HepG2 (cell line): ENCODE results near the gene LYPLA2. TPM values are rescaled to one million over a fixed set of nuclear protein-coding genes. Genes with fewer than 3 reads are reported as not detected.

Experiments used
- BCL6 ChIP-seq: IDR thresholded peaks from 2 replicates; pipeline ENCODE4 v1.6.1; 2016; ENCODE audit warnings: missing genetic modification reagents, missing compliant biosample characterization
- CBX2 ChIP-seq, 2 experiments: fragments of 200-600 bp in 1 of 2; sonication (generic); formaldehyde crosslinking in 1 of 2; IDR thresholded peaks; 2 replicates each; pipeline versions ENCODE4 v1.7.0 to v1.8.1; 2018 to 2022; ENCODE audit warnings: low read depth in 2 of 2, low read length in 1 of 2, mild to moderate bottlenecking in 1 of 2, missing genetic modification reagents in 1 of 2
- CHD2 ChIP-seq: IDR thresholded peaks from 2 replicates; pipeline ENCODE4 v1.6.1; 2011; ENCODE audit warnings: low read depth, low read length, improper control_type of control experiment
- DPF2 ChIP-seq: sonication (generic); formaldehyde crosslinking; IDR thresholded peaks from 2 replicates; pipeline ENCODE4 v1.4.0; 2020; ENCODE audit warnings: mild to moderate bottlenecking, low read depth, missing genetic modification reagents, borderline replicate concordance
- KDM4B ChIP-seq: sonication (generic); formaldehyde crosslinking; IDR thresholded peaks from 2 replicates; pipeline ENCODE4 v1.4.0; 2020; ENCODE audit warnings: missing genetic modification reagents
- MED8 ChIP-seq: sonication (generic); formaldehyde crosslinking; IDR thresholded peaks from 2 replicates; pipeline ENCODE4 v1.8.1; 2023; ENCODE audit warnings: mild to moderate bottlenecking, missing genetic modification reagents; ENCODE audit not compliant: insufficient replicate concordance
- NFE2L2 ChIP-seq: fragments of 150-350 bp; IDR thresholded peaks from 2 replicates; pipeline ENCODE4 v1.6.1; 2014; ENCODE audit warnings: low read length
- NFIC ChIP-seq: IDR thresholded peaks from 2 replicates; pipeline ENCODE4 v1.6.1; 2012; ENCODE audit warnings: mild to moderate bottlenecking, low read length, inconsistent platforms
- PAWR ChIP-seq: sonication (generic); formaldehyde crosslinking; IDR thresholded peaks from 2 replicates; pipeline ENCODE4 v1.4.0; 2020; ENCODE audit warnings: missing genetic modification reagents, mild to moderate bottlenecking, borderline replicate concordance
- RNF219 ChIP-seq: sonication (generic); formaldehyde crosslinking; IDR thresholded peaks from 2 replicates; pipeline ENCODE4 v1.5.0; 2020; ENCODE audit warnings: mild to moderate bottlenecking, missing genetic modification reagents
- SAFB2 ChIP-seq: sonication (generic); formaldehyde crosslinking; IDR thresholded peaks from 2 replicates; pipeline ENCODE4 v1.5.1; 2020; ENCODE audit warnings: missing genetic modification reagents, low read depth, mild to moderate bottlenecking, borderline replicate concordance
- SIX1 ChIP-seq: sonication (generic); formaldehyde crosslinking; IDR thresholded peaks from 2 replicates; pipeline ENCODE4 v1.4.0; 2020; ENCODE audit warnings: missing genetic modification reagents, borderline replicate concordance
- TGIF2 ChIP-seq: IDR thresholded peaks from 2 replicates; pipeline ENCODE4 v1.6.1; 2016; ENCODE audit warnings: control low read depth, missing compliant biosample characterization
- WIZ ChIP-seq: sonication (generic); formaldehyde crosslinking; IDR thresholded peaks from 2 replicates; pipeline ENCODE4 v1.5.1; 2020; ENCODE audit warnings: mild to moderate bottlenecking, missing genetic modification reagents
- ZBTB2 ChIP-seq: sonication (generic); formaldehyde crosslinking; IDR thresholded peaks from 2 replicates; pipeline ENCODE4 v1.8.0; 2022; ENCODE audit warnings: low read depth, missing genetic modification reagents
- ZBTB42 ChIP-seq: sonication (generic); formaldehyde crosslinking; IDR thresholded peaks from 2 replicates; pipeline ENCODE4 v1.5.0; 2020; ENCODE audit warnings: mild to moderate bottlenecking, missing genetic modification reagents
- ZBTB46 ChIP-seq: sonication (generic); formaldehyde crosslinking; IDR thresholded peaks from 2 replicates; pipeline ENCODE4 v1.4.0; 2020; ENCODE audit warnings: mild to moderate bottlenecking, missing genetic modification reagents, borderline replicate concordance
- ZBTB49 ChIP-seq: sonication (generic); formaldehyde crosslinking; IDR thresholded peaks from 2 replicates; pipeline ENCODE4 v1.4.0; 2020; ENCODE audit warnings: missing genetic modification reagents, borderline replicate concordance
- ZC3H13 ChIP-seq: sonication (generic); formaldehyde crosslinking; IDR thresholded peaks from 2 replicates; pipeline ENCODE4 v1.8.1; 2023; ENCODE audit warnings: mild to moderate bottlenecking, missing genetic modification reagents, moderate library complexity
- ZIK1 ChIP-seq: sonication (generic); formaldehyde crosslinking; IDR thresholded peaks from 2 replicates; pipeline ENCODE4 v1.5.0; 2020; ENCODE audit warnings: mild to moderate bottlenecking, low read depth, missing genetic modification reagents, borderline replicate concordance
- ZNF367 ChIP-seq: sonication (generic); formaldehyde crosslinking; IDR thresholded peaks from 2 replicates; pipeline ENCODE4 v1.4.0; 2020; ENCODE audit warnings: missing genetic modification reagents, borderline replicate concordance
- ZNF501 ChIP-seq: sonication (generic); formaldehyde crosslinking; IDR thresholded peaks from 2 replicates; pipeline ENCODE4 v1.5.1; 2020; ENCODE audit warnings: mild to moderate bottlenecking, moderate library complexity, missing genetic modification reagents
- ZNF672 ChIP-seq: sonication (generic); formaldehyde crosslinking; IDR thresholded peaks from 2 replicates; pipeline ENCODE4 v1.8.1; 2022; ENCODE audit warnings: missing genetic modification reagents
- ZNF747 ChIP-seq: sonication (generic); formaldehyde crosslinking; IDR thresholded peaks from 2 replicates; pipeline ENCODE4 v1.8.1; 2023; ENCODE audit warnings: missing genetic modification reagents, mild to moderate bottlenecking, borderline replicate concordance
- ZNF777 ChIP-seq: sonication (generic); formaldehyde crosslinking; IDR thresholded peaks from 2 replicates; pipeline ENCODE4 v1.4.0; 2020; ENCODE audit warnings: missing genetic modification reagents
- polyA plus RNA-seq, 8 experiments: library from polyadenylated mRNA; depleted of rRNA in 3 of 8; stranded (reverse) in 7 of 8; unstranded in 1 of 8; fragments of >200 nt; fragmentation: Illumina TruSeq in 4 of 8; extraction: Trizol in 4 of 8; gene quantifications; 2 replicates each; pipeline versions ENCODE4 v1.2.1 to v1.2.3, GENCODE V29; 2011 to 2016; ENCODE audit warnings: low read depth in 4 of 8, missing spikeins in 1 of 8, mixed read lengths in 1 of 8; ENCODE audit not compliant: insufficient read depth in 1 of 8
- total RNA-seq, 5 experiments: library from RNA; depleted of rRNA; stranded (reverse); fragments of >200 nt; fragmentation: Illumina TruSeq; extraction: Trizol; gene quantifications; 2 replicates each; pipeline ENCODE4 v1.2.3, GENCODE V29; 2016; ENCODE audit warnings: low read depth in 1 of 5

LYPLA2 gene
- total and polyA plus RNA-seq, 2 of the 13 experiments (the other 11 are each of a cell fraction or from before 2014, with no cell fraction given): 72.1 to 73.2 TPM

GRCh38 chr1:23809751-23810171, 18.8 kb downstream of the LYPLA2 start (continued):
- TF ChIP-seq ZBTB2 (CRISPR knock-in tag) (no peak), ZNF501 (CRISPR knock-in tag) (no peak), CHD2 (no peak), SIX1 (CRISPR knock-in tag) (no peak), ZNF672 (no peak), TGIF2 (CRISPR knock-in tag) (no peak), SAFB2 (CRISPR knock-in tag) (no peak), ZNF367 (CRISPR knock-in tag) (no peak), ZBTB42 (CRISPR knock-in tag) (no peak), WIZ (CRISPR knock-in tag) (no peak), NFE2L2 (no peak), ZNF777 (CRISPR knock-in tag) (no peak), BCL6 (CRISPR knock-in tag) (no peak), ZBTB49 (no peak), ZIK1 (no peak), ZC3H13 (no peak), DPF2 (CRISPR knock-in tag) (no peak), MED8 (no peak), KDM4B (CRISPR knock-in tag) (no peak), CBX2 (IDR thresholded peaks at IDR 0.05; ENCODE audit: low read depth, low read length) (no peak), CBX2 (CRISPR knock-in tag; IDR thresholded peaks at IDR 0.05; ENCODE audit: low read depth) (no peak), ZBTB46 (CRISPR knock-in tag) (no peak), ZNF747 (CRISPR knock-in tag) (no peak), RNF219 (no peak), PAWR (no peak), NFIC (no peak)
